HL-60 (cell line): ENCODE measurements around the gene ATIC.

Experiments
- DNase-seq, 2 experiments: peaks; one replicate each; pipeline ENCODE4 v3.0.0-alpha.2; 2010 to 2020; ENCODE audit warnings: low read depth in 1 of 2, low spot score in 1 of 2
- H3K27ac ChIP-seq: fragments of 250-450 bp; sonication (Bioruptor Pico); replicated peaks from 2 replicates; pipeline ENCODE4 v1.5.1; 2020; ENCODE audit warnings: mild to moderate bottlenecking, moderate library complexity
- H3K27me3 ChIP-seq: fragments of 250-450 bp; sonication (Bioruptor Pico); 2 replicates; pipeline ENCODE4 v1.5.1; 2021; ENCODE audit warnings: mild to moderate bottlenecking, moderate library complexity; ENCODE audit not compliant: insufficient read depth, poor library complexity, severe bottlenecking
- H3K4me3 ChIP-seq: replicated peaks from 2 replicates; pipeline ENCODE4 v1.5.1; 2011; ENCODE audit warnings: mild to moderate bottlenecking, control low read depth, low read length; ENCODE audit not compliant: insufficient read depth
- GABPA ChIP-seq: IDR thresholded peaks from 2 replicates; pipeline ENCODE4 v1.6.1; 2012; ENCODE audit warnings: low read depth
- POLR2AphosphoS5 ChIP-seq: IDR thresholded peaks from 2 replicates; pipeline ENCODE4 v1.6.1; 2012; ENCODE audit warnings: low read depth
- SPI1 ChIP-seq: IDR thresholded peaks from 2 replicates; pipeline ENCODE4 v1.6.1; 2012; ENCODE audit warnings: low read depth, mild to moderate bottlenecking, borderline replicate concordance
- TF ChIP-seq, protein P1 (sequence below): IDR thresholded peaks from 2 replicates; pipeline ENCODE4 v1.6.1; 2012; ENCODE audit warnings: low read depth; ENCODE audit not compliant: insufficient replicate concordance
- TF ChIP-seq, protein P2 (sequence below): IDR thresholded peaks from one replicate; pipeline ENCODE4 v1.5.1; 2011; ENCODE audit warnings: low read length, control low read depth, inconsistent platforms; ENCODE audit not compliant: insufficient read depth

Gene ATIC

DNA sequence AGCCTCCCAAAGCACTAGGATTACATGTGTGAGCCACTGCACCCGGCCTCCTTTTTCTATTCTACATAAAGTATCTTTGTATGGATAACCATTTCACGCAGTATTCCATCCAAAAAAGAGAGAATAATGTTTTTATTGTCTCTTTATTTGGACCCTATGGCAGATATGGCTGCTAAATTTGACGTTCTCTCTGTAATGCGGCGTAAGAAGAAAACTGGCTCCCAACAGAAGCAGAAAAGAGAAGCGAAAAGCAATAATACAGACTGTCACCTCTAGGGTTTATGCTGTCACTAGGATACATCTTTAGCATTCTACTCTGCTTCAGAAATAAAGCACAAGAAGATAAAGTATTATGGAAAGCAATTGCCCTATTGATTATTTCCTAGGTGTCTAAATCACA is 68.1 kb downstream of the ATIC start:
- TF ChIP-seq POLR2AphosphoS5 = no peak
- TF ChIP-seq, protein P1, sequence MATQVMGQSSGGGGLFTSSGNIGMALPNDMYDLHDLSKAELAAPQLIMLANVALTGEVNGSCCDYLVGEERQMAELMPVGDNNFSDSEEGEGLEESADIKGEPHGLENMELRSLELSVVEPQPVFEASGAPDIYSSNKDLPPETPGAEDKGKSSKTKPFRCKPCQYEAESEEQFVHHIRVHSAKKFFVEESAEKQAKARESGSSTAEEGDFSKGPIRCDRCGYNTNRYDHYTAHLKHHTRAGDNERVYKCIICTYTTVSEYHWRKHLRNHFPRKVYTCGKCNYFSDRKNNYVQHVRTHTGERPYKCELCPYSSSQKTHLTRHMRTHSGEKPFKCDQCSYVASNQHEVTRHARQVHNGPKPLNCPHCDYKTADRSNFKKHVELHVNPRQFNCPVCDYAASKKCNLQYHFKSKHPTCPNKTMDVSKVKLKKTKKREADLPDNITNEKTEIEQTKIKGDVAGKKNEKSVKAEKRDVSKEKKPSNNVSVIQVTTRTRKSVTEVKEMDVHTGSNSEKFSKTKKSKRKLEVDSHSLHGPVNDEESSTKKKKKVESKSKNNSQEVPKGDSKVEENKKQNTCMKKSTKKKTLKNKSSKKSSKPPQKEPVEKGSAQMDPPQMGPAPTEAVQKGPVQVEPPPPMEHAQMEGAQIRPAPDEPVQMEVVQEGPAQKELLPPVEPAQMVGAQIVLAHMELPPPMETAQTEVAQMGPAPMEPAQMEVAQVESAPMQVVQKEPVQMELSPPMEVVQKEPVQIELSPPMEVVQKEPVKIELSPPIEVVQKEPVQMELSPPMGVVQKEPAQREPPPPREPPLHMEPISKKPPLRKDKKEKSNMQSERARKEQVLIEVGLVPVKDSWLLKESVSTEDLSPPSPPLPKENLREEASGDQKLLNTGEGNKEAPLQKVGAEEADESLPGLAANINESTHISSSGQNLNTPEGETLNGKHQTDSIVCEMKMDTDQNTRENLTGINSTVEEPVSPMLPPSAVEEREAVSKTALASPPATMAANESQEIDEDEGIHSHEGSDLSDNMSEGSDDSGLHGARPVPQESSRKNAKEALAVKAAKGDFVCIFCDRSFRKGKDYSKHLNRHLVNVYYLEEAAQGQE = no peak
- TF ChIP-seq GABPA = no peak
- TF ChIP-seq, protein P2, sequence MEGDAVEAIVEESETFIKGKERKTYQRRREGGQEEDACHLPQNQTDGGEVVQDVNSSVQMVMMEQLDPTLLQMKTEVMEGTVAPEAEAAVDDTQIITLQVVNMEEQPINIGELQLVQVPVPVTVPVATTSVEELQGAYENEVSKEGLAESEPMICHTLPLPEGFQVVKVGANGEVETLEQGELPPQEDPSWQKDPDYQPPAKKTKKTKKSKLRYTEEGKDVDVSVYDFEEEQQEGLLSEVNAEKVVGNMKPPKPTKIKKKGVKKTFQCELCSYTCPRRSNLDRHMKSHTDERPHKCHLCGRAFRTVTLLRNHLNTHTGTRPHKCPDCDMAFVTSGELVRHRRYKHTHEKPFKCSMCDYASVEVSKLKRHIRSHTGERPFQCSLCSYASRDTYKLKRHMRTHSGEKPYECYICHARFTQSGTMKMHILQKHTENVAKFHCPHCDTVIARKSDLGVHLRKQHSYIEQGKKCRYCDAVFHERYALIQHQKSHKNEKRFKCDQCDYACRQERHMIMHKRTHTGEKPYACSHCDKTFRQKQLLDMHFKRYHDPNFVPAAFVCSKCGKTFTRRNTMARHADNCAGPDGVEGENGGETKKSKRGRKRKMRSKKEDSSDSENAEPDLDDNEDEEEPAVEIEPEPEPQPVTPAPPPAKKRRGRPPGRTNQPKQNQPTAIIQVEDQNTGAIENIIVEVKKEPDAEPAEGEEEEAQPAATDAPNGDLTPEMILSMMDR = no peak
- no peak for TF ChIP-seq SPI1
- no peak for DNase-seq
- no peak overlapping the region for H3K4me3 ChIP-seq
- no peak overlapping the region for H3K27ac ChIP-seq
- H3K27me3 ChIP-seq = no peaks in the 10 kb centered on the region

DNA sequence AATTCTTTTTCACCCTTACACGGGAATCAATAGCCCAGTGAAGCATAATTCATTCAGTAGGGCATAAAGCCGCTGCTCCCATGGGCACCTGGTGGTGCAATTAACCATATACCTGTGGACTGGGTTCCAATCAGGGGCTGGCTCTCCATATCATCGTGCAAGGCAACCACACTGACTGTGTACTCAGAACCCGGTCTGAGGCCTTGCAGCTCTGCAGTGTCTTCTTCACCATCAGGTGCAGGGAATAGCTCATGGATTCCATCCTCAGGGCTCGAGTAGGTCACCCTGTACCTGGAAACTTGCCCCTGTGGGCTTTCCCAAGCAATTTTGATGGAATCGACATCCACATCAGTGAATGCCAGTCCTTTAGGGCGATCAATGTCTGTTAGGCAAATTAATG is 68.8 kb downstream of the ATIC start:
- Histone ChIP-seq H3K27me3 (no peaks in the 10 kb centered on the region), H3K4me3 (no peak overlapping the region), H3K27ac (no peak overlapping the region)
- TF ChIP-seq GABPA (no peak), SPI1 (no peak), POLR2AphosphoS5 (no peak)
- TF ChIP-seq, protein P2 = no peak
- TF ChIP-seq, protein P1 = no peak
- no peak for DNase-seq

DNA sequence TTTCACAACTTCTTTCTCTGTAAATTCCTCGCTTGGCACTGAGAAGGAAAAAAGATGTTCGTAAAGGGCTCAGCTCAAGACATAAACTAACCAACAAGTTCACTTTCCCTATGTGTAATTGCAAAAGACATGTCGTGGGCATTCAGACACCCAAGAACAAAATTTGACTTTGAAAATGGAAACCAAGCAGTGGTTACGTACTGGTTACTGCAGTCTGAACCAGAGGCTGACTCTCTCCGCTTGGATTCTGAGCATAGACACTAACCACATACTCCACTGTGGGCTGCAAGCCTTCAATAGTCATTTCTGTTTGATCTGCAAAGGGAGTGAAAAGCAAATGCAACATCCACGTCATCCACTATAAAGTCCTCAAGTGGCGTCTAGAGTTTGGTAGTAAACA is 70.2 kb downstream of the ATIC start:
- Histone ChIP-seq H3K27me3 (no peaks in the 10 kb centered on the region), H3K4me3 (no peak overlapping the region), H3K27ac (no peak overlapping the region)
- DNase-seq = no peak
- TF ChIP-seq, protein P2 = no peak
- TF ChIP-seq POLR2AphosphoS5 (no peak), SPI1 (no peak)
- TF ChIP-seq, protein P1 = no peak
